B cell (primary cell): Measurements from ENCODE around the gene PLEKHN1.

Experiments
- CTCF ChIP-seq: fragments of 200-600 bp; IDR thresholded peaks from one replicate; pipeline ENCODE4 v1.8.0; 2022; ENCODE audit warnings: antibody characterized with exemption, mild to moderate bottlenecking
- EZH2 ChIP-seq: IDR thresholded peaks from 2 replicates; pipeline ENCODE4 v1.6.1; 2012; ENCODE audit warnings: borderline replicate concordance, low read depth, mild to moderate bottlenecking, moderate library complexity, low read length; ENCODE audit not compliant: insufficient read depth, poor library complexity, severe bottlenecking

GRCh38 chr1:978069-978834 is 12.0 kb downstream of the PLEKHN1 start:
- TF ChIP-seq EZH2 (no peak), CTCF (no peak)
